ENCODE data around the gene PPIL1.
"Not testable (repeated sequence)": the region's sequence is repeated elsewhere in the genome, so short reads cannot be mapped to it uniquely, and the experiment has no call there.

The PPIL1 gene

DNA sequence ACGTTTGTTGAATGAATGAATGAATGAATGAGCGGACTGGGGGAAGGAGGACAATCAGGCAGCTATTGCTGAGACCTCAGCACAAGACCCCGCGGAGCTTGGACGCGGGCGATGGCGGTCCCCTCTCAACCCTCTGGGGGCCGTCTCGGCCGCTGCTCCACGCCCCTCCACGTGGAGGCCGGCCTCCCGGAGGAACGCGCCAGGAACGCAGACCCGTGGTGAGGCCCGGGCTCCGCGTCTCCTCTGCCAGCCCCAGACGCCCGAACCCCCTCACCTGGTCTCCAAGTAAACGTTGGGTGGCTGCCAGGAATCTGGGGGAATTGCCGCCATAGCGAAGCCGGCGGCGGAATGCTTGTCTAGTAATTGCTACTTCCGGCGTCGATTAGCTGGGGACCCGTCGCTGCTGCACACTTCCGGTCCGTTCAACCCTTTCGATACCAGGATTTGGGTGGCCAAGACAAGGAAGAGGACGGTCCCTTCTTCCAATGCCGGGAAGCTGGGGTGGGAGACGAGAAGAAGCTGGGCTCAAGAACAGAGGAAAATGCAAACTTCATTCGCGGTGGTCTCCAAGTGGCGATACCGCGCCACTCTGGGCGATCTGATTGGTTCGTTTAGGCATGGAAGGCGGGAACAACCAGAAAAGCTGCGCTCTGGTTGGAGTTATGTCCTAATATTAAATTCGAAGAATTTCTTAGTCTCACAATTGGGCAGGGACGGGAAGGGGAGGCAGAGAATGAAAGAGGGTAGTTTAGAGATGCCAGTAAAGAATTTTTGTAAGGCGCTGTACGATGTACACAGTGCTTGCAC is at the start of gene PPIL1:
Gene PPIL1 (minus strand): TSS at position 361 of the 807 bp plus-strand sequence. CDS start 31 bp downstream, at position 330.
- peak; percentile 93 for DNase-seq

DNA sequence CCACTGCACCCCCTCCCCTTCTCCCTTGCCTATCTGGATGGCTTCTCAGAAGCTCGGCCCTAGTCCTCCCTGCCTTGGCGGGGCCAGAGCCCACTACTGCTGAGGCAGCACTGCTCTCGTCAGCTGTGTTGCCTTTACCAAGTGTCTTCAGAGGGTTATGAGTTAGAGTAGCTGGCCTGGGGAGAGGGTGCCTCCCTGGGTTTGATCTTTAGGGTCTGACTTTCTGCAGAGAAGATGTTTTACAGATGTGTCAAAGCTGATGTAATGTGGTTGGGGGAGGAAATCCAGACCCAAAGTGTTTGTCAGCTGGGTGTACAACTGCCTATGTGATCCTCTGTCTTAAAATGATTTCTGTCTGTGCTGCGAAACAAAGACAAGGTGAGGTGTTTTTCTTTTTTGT is 49.5 kb upstream of the PPIL1 start:
- no peak for DNase-seq

DNA sequence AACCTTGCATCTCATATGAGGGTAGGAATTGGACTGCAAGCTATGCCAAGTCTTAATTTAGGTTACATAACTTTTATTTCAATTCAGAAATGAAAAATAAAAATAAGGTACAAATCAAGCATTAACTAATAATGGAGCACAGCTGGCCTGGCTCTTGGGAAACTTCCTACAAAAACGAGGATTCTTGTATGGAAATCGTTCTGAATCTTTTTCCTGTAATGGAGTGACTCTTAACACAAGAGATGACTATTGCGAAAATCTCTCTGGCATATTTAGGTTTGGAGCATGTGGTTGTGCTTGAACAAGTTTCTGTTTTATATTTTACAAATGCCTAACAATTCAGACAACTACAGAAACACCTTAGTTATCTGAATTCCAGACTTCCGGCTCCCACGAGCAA is 45.9 kb upstream of the PPIL1 start:
- no peak for DNase-seq

DNA sequence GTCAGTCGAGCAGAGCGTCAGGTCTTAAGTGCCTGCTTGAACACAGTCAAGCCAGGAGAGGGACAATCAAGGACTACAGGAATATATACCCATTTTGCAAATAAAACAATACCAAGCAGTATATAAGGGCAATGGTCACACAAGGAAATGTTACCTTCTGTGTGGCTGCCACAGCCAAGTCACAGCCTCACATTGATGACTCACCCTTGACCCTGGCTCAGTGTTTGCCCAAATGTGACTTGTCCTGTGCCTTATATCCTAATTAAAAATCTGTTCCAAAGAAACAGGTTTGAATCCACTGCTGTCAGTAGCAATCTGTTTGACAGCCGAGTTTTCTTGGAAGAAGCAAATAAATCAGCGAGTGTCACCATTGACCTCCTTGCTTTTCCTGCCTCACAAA is 45.4 kb upstream of the PPIL1 start:
- DNase-seq = no peak

DNA sequence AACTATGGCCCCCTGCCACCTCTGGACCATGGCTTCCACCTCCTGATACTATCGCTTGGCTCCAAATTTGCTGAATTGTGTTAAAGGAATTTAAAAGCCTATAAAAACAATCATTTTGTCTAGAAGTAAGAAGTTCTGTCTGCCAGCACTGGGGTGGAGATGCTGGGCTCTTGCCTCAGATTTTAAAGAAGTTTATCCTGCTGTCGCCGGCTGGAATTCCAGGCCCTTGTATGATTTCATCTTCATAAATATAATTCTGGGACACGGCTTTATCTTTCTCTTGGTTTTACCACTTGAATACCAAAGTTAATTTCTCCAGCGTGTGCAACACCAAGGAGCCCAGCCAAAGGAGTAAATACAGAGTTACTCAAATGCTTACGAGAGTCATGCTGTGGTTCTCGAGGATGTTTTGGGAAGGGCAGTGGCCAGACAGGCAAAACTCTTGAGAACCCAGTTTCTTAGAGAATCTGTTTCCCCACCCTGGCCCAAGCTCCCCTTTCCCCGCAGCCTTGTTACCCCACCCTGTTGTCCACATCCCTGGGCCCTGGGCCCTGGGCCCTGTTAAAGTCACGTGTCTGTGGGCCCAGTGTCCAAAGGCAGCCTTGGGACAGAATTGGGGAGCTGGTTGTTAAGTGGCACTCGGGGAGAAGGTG is 43.1 kb upstream of the PPIL1 start:
- DNase-seq = no peak

DNA sequence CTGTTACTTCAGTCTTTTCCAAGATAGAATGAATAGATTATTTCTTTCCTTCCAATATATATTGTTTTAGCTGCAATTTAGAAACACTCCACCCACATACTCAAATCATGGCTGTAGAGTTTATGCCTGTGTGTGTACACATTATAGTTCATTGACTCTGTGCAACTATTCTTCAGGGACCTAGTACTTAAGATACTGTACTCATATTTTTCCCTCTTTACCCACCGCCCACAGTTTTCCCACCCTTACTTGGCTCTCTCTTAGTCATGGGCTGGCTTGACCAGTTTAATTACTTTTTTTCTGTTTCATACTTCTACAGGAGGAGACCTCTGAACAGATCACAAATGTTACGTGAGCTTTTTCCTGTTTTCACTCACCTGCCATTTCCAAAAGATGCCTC is 41.5 kb upstream of the PPIL1 start:
- DNase-seq = no peak

DNA sequence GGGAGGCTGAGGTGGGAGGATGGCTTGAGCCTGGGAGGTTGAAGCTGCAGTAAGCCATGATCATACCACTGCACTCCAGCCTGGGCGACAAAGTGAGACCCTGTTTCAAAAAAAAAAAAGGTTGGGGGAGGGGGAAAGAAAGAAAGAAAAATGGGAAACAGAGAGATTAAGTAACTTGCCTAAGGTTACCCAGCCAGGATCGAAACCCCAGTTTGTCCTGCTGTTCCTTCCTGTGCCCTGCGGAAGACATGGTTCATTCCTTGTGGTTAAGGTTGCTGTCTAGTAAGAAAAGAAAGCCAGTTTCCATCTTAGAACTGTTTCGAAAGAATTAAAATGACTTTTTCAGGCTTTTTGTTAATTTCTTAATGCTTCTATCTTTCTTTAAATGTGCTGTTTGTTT is 41.0 kb upstream of the PPIL1 start:
- DNase-seq = no peak

DNA sequence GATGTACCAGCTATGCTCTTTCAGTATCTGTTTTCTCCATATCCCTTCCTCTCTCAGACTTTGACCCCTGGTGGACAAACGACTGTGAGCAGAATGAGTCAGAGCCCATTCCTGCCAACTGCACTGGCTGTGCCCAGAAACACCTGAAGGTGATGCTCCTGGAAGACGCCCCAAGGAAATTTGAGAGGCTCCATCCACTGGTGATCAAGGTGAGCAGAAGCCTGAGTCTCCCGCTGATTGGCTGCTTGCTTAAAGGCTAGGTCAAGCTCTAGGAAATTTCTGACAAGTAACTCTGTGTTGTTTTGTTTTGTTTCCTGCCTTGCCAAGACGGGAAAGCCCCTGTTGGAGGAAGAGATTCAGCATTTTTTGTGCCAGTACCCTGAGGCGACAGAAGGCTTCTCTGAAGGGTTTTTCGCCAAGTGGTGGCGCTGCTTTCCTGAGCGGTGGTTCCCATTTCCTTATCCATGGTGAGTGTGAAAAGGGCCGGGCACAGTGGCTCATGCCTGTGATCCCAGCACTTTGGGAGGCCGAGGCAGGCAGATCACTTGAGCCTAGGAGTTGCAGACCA is 39.7 kb upstream of the PPIL1 start:
- no peak for DNase-seq

DNA sequence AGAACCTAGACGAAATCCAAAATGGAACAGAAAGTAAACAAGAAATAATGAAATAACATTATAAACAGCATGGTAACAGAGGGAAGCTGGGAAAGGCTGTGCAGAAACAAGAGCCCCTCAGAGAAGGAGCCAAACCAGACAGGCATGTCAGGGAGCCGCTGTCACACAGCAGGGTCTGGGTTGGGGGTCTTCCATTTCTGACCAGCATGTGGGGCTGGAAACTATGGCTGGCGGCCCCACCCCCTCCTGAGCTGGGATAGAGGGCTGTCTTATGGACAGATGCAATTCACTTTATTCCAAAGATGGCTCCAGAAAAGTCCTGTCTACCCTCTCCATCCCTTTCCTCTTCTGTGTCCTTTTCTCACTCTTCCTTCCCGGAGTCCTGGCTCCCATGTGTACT is 38.5 kb upstream of the PPIL1 start:
- no peak for DNase-seq

DNA sequence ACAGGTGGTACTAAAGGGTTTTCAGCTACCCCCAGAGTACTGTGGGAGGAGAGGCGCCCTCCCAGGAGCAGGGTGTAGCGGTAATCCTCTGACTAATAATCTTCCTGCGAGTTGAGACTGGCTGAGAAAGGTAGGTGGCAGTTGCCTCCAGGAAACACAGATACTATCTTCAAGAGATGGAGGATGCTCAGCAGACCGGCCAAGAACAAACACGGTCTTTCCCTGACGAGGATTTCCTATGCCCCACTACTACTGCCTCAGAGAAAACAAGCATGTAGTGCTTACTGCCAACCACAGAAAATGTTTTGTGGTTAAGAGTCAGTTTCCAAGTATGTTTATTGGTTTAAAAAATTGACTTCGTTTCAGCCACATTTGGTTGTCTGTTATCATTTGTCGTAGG is 38.0 kb upstream of the PPIL1 start:
- DNase-seq = no peak

DNA sequence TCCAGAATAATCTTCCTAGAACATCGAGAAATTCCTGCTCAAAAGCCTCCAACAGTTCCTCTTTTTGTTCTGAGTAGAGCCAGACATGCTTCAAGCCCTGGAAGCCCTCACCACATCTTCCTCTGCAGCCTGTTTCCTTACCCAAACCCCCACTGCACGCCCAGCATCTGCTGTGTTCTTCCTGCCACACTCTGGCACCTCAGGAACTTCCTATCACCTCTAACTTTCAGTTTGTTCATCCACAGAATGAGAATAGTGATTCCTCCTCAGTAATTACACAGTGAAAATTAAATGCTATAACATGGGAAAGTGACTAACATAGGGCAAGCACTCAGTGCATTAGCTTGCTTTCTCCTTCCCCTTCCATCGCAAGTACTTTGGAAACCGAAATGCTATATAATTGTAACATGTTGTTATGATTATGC is 37.4 kb upstream of the PPIL1 start:
- DNase-seq = no peak

DNA sequence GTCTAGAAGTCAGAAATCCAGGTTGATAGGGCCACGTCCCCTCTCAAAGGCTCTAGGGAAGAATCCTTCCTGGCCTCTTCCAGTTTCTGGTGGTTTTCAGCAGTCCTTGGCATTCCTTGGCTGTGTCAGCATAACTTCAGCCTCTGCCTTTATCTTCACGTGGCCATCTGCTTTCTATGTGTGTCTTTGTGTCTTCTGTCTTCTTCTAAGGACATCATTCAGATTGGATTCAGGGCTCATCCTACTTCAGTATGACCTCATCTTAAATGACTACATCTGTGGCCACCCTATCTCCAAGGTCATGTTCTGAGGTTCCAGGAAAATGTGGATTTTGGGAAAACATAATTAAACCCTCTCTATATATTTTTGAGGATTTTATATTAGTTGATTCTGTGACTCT is 34.1 kb upstream of the PPIL1 start:
- DNase-seq = no peak

DNA sequence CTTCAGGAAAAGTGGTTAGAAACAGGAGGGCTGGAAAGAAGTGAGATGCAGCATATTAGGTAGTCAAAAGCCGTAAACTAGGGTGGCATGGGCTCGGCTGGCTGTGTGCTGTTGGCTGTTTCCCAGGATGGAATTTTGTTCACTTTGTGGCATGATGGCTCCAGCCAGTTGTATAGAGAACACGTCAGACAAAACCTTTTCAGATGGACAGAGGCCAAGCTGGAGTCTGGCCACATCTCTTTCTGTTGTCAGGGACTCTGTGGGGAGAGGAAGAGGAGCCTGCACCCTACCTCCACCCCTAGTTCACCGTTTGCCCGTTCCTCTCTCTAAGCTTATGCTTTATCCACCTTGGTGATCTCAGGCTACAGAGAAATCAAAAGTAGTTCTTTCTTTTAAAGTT is 33.2 kb upstream of the PPIL1 start:
- DNase-seq = no peak

DNA sequence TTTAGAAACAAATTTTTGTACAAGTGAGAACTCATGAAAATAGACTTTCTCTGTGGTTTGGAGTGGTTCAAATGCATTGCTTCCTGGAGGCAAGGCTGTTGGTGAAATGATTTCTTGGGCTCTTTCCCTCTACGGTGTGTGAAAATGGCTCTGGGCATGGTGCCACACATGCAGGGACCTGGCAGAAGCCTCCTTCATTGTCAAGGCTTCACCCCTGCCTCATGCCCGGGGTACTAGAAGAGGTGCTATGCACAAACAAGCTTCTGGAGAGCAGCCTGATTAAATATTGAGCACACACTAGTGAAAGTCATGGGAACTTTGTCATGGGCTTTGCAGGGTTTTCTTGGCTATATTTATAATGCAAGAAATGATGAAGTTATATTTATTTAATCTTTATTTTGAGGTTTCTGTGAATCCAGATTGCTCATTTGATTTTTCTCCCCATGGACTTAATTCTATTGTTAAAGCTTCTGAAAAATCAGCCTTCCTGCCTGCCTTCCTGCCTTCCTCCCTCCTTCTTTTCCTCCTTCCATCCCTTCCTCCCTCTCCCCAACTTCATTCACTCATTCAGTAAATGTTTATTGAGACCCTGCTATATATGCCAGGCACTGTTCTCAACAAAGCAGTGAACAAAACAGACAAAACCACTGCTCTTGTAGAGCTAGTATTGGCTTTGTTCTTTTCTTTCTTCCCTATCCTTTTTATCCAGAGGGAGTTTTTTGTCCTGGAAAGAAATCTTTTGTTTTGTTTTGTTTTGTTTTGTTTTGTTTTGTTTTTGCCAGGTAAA is 32.1 kb upstream of the PPIL1 start:
- DNase-seq = no peak

DNA sequence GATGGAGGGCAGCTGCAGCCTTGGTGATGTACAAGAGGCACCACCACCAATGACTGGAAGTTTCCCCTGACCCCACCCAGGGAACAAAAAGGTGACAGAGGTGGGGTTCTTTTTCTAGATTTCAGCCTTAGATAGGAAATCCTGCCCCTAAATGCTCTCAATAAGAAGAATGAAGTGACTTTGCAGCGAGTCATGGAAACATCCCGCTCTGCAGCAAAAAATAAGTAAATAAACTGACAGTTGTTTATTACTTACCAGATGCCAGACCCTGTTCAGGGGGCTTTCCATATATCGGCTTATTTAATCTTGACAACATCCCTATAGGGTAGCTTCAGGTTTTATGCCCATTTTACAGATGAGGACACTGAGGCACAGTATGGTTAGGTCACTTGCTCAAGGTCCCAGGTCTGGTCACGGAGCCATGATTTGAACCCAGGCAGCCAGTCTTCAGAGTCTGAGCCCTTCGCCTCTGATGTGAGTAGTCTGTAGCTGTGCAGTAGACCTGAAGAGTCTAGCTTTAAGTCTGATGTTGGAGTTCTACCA is 30.3 kb upstream of the PPIL1 start:
- DNase-seq = no peak

DNA sequence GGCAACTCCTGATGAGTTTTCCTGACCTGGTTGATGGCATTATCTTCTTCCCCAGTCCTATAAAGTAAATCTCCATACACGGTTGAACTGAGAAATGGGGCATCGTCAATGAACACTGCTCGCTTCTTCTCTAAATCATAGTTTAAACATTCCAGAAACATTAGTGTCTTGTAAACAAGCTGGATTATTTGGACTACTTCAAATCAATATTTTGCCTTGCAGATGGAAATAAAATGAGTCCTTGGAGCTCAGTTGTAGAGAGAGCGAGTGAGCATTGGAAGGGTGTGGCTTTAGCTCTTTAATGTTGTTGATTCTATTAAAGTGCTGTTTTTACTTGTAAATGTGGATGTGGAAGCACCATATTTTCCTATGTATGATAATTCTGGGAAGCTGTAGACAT is 29.5 kb upstream of the PPIL1 start:
- DNase-seq = peak; percentile 36

DNA sequence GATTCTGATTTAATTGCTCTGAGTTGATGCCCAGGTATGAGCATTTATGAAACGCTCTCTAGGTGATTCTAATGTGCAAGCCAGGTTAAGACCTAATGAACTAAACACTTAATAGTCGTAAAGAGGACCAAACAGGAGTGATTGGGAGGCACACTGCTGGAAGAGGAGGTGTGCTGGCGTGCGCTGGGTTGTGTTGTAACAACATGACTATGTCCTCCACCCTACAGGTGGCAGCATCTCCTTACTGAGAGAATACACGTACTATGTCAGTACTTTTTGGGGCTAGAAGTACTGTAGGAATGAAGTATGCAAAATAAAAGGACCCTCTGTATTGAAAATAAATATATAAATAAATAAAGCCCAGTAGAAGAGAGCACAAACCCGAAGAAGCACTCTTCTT is 23.0 kb upstream of the PPIL1 start:
- DNase-seq = no peak

DNA sequence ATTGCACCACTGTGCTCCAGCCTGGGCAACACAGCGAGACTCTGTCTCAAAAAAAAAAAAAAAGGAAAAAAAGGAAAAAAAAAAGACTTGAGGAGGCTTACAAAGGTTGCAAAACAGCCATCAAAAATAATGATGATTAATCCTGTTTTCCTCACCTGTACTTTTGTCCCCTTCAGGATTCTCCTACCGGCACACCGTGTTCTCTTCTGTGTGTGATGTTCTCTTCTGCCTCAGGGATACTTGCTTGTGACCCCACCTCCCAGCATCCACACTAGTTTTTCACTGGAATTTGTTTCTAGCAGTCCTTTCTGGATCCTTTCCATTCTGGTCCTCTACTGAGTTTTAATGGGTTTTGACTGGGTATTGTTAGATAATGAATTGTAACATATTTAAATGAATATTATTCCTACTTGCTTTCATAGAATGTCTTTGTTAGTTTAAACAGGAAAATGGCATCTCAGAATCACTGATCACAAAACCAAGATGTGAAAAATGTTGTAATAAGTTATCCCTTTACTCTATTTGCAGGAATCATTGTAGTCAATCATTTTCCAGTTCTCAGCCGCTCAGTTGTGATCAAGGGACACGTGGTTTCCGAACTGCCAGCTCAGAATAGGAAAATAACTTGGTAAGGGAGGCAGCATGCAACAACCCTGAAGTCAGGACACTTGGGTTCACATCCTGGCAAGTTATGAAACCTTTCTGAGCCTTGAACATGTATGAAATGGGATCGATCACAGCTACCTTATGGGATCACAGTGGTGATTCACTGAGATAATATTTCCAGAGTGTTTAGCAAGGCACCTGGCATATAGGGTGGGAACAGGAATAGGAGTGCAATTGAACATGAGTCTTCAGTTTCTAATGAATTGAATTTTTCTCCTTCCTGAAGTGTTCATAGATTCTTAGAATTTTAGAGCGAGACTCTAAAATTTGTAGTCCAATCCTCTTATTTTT is 19.7 kb upstream of the PPIL1 start:
- DNase-seq = no peak

DNA sequence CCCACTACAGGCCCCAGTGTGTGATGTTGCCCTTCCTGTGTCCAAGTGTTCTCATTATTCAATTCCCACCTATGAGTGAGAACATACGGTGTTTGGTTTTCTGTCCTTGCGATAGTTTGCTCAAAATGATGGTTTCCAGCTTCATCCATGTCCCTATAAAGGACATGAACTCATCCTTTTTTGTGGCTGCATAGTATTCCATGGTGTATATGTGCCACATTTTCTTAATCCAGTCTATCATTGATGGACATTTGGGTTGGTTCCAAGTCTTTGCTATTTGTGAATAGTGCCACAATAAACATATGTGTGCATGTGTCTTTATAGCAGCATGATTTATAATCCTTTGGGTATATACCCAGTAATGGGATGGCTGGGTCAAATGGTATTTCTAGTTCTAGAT is 16.6 kb upstream of the PPIL1 start:
- DNase-seq = not testable (repeated sequence)

DNA sequence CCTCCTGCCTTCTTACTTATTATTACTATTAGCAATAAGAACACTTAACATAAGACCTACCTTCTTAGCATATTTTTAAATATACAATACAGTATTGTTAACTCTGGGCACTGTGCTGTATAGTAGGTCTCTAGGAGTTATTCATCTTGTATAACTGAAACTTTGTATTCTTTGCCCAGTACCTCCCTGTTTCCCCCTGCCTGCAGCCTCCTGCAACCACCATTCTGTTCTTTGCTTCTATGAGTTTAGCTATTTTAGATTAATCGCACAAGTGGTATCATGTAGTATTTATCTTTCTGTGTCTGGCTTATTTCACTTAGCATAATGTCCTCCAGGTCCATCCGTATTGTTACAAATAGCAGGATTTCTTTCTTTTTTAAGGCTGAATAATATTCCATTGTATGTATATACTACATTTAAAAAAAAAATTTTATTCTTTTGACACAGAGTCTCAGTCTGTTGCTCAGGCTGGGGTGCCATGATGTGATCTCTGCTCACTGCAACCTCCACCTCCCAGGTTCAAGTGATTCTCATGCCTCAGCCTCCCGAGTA is 15.6 kb upstream of the PPIL1 start:
- no peak for DNase-seq

DNA sequence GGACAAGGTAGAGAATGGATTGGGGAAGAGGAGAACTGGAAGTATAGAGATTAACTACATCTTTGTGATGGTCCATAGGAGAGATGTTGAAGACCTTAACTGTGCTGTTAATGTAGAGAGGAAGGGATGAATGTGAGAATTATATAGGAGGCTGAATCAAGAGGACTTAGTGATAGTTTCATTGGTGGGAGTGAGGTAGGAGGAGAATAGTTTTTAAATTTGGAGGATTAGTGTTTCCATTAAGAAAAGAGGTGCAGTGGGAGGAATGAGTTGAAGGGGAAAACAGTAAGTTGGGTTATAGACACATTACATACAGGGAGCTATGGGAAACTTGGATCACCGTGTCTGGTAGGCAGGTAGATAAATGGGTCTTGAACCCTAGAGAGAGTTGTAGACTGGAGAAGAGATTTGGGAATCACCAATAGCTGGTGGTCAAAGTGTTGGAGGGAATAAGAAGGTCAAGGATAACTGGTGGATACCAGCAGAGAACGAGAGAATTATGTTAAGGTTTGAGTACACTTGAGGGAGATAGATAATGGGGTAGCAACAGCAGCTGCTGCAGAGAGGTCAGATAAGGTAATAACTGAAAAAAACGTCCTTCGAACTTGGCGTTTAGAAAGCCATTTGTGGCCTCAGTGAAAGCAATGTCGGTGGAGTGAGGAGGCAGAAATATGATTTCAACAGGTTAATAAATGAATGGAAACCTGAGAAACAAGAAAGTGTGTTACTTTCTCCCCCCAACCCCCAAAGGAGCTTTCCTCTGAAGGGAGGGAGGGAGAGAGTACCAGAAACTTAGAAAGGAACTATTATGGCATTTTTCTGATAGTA is 14.3 kb upstream of the PPIL1 start:
- DNase-seq = no peak

All from NCI-H526 treated with DMSO at 0.1 percent for 48 hours (cell line).